Tibial nerve (tissue), 4 donors: Measurements from ENCODE around the gene DOK6. TPM values are rescaled to one million over a fixed set of nuclear protein-coding genes. Genes with fewer than 3 reads are reported as not detected.
A peak's percentile ranks its signal among the peaks of the same experiment; 100 is the strongest.

Experiments used
- DNase-seq, 2 donors: peaks; one replicate each; pipeline ENCODE4 v3.0.0-alpha.2; 2019; ENCODE audit warnings: low spot score in 2 of 2
- H3K27ac ChIP-seq, 4 donors: fragments of 200-600 bp; sonication (generic) in 3 of 4; one replicate each; pipeline ENCODE4 v1.5.1; 2017 to 2019; ENCODE audit warnings: mild to moderate bottlenecking in 1 of 4
- H3K27me3 ChIP-seq, 2 donors: fragments of 200-600 bp; sonication (generic) in 1 of 2; one replicate each; pipeline versions ENCODE4 v1.5.1 to v1.6.0; 2017 to 2019
- H3K36me3 ChIP-seq, 3 donors: fragments of 200-600 bp; sonication (generic); one replicate each; pipeline ENCODE4 v1.5.1; 2018 to 2019
- H3K4me1 ChIP-seq, 4 donors: fragments of 200-600 bp; sonication (generic) in 3 of 4; one replicate each; pipeline ENCODE4 v1.5.1; 2017 to 2019
- H3K4me3 ChIP-seq, 4 donors: fragments of 200-600 bp; sonication (generic) in 3 of 4; one replicate each; pipeline ENCODE4 v1.5.1; 2017 to 2019; ENCODE audit warnings: mild to moderate bottlenecking in 1 of 4, moderate library complexity in 1 of 4
- H3K9me3 ChIP-seq, 4 donors: fragments of 200-600 bp; sonication (generic) in 3 of 4; one replicate each; pipeline ENCODE4 v1.5.1; 2017 to 2019
- EP300 ChIP-seq, 2 donors: sonication (generic); formaldehyde crosslinking; IDR thresholded peaks; one replicate each; pipeline ENCODE4 v1.6.1; 2017; ENCODE audit warnings: antibody characterized with exemption in 2 of 2, mild to moderate bottlenecking in 1 of 2
- POLR2A ChIP-seq, 2 donors: fragments of 450-650 bp; IDR thresholded peaks; one replicate each; pipeline ENCODE4 v1.6.1; 2017; ENCODE audit warnings: antibody characterized with exemption in 2 of 2, mild to moderate bottlenecking in 2 of 2, moderate library complexity in 2 of 2
- WGBS, 2 donors: methylation state at CpG; one replicate each; pipeline ENCODE4 v1.1.5; 2018; 5-methylcytosine and 5-hydroxymethylcytosine counted together
- total RNA-seq, 4 donors: library from RNA; depleted of rRNA; stranded (reverse); fragments of >200 nt; gene quantifications; one replicate each; pipeline ENCODE4 v1.1.0, GENCODE V29; 2016
- TF ChIP-seq, protein P1 (sequence below), 5 experiments: fragments of 200-600 bp in 3 of 5; fragments of 450-650 bp in 2 of 5; sonication (generic) in 3 of 5; IDR thresholded peaks; one replicate each; pipeline ENCODE4 v1.5.1; 2016 to 2019; ENCODE audit warnings: antibody characterized with exemption in 5 of 5, mild to moderate bottlenecking in 3 of 5, moderate library complexity in 2 of 5

Gene DOK6
- total RNA-seq, 4 donors from 2014 or later, result 4.0 to 28.6 (median 6.1) TPM

DNA sequence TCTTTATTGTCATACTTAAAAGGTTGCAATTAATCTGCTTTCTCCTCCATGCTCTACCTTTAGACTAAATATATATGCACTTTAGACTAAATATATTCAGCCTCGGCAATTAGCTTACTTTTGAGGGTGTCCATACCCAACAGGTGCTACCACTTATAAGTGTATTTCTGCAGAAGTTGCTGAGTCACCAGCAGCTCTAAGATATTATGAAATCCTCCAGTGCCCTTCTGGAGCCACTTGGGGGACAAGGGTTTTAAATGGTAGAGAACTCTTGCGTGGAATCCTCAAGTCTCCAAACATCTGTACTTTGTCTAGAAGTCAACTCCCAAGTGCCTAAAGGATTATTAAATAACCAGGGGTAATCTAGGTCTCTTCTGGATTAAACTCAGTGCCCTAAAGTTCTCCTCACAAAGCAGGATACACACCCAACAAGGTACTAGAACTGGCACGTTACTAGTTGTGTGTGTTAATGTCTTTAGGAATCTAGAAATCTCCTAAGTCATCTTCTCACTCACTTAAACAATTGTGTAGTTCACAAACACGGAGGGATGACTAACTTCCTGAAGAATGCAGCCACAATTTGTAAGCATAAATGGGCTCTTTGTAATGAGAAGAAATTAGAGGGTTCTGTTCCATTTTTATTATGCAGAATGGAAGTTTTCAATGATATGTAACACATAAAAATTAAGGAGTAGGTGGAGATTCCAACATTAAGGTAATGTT, 387.3 kb downstream of the DOK6 start:
- Histone ChIP-seq H3K4me1 (peaks cover 0 to 16% (median 3%) of the 10 kb centered on the region in 4 donors), H3K36me3 (no peaks in the 10 kb centered on the region), H3K9me3 (peaks cover 0 to 4% (median 0%) of the 10 kb centered on the region in 4 donors), H3K27me3 (no peaks in the 10 kb centered on the region), H3K4me3 (peak overlapping the region in 3 of 4 donors; percentile 9 to 28 (median 10)), H3K27ac (peak overlapping the region; percentile 9 to 84 (median 53))
- peak in 1 of 2 donors; percentile 41 for TF ChIP-seq EP300 (IDR thresholded peaks at IDR 0.05)
- no peak for TF ChIP-seq POLR2A (IDR thresholded peaks at IDR 0.05)
- DNase-seq, result no peak
- 45 to 51% methylated on average over 4 of the region's 4 CpGs for WGBS, 2 donors

DNA sequence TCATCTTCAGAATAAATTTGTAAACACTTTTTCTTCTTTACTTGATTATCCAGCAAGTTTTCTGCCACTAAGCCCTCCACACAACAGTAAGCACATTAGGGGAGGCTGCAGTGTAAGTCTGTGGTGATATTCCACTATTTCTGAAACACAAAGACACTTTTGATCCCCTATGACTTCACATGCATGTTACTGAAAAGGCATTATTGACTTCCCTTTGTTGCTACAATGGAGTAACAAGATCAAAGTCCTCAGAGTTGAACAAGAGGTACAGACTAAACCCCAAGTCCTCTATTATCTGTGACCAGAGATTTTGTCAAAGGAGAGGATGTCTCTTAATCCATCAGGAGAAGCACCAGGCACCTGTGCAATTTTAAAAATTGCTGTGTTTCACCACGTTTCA, 389.1 kb downstream of the DOK6 start:
- H3K4me3 ChIP-seq, result no peak overlapping the region
- no peak for DNase-seq

DNA sequence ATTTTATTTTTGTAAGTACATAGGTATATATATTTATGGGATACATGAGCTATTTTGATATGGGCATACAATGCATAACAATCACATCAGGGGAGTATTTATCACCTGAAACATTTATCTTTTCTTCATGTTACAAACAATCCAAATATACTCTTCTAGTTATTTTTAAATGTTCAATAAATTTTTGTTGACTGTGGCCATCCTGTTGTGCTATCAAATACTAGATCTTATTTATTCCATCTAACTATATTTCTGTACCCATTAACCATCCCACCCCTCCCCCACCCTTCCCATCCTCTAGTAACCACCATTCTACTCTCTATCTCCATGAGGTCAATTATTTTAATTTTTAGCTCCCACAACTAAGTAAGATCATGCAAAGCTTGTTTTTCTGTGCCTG, 390.0 kb downstream of the DOK6 start:
- Histone ChIP-seq H3K36me3 (no peaks in the 10 kb centered on the region), H3K9me3 (peaks cover 0 to 4% (median 0%) of the 10 kb centered on the region in 4 donors), H3K27ac (peak overlapping the region in 1 of 4 donors; percentile 81), H3K4me3 (no peak overlapping the region), H3K4me1 (peaks cover 0 to 16% (median 6%) of the 10 kb centered on the region in 4 donors), H3K27me3 (no peaks in the 10 kb centered on the region)
- no peak for DNase-seq
- TF ChIP-seq POLR2A (IDR thresholded peaks at IDR 0.05), result no peak
- TF ChIP-seq, protein P1, sequence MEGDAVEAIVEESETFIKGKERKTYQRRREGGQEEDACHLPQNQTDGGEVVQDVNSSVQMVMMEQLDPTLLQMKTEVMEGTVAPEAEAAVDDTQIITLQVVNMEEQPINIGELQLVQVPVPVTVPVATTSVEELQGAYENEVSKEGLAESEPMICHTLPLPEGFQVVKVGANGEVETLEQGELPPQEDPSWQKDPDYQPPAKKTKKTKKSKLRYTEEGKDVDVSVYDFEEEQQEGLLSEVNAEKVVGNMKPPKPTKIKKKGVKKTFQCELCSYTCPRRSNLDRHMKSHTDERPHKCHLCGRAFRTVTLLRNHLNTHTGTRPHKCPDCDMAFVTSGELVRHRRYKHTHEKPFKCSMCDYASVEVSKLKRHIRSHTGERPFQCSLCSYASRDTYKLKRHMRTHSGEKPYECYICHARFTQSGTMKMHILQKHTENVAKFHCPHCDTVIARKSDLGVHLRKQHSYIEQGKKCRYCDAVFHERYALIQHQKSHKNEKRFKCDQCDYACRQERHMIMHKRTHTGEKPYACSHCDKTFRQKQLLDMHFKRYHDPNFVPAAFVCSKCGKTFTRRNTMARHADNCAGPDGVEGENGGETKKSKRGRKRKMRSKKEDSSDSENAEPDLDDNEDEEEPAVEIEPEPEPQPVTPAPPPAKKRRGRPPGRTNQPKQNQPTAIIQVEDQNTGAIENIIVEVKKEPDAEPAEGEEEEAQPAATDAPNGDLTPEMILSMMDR (IDR thresholded peaks at IDR 0.05), result no peak
- TF ChIP-seq EP300 (IDR thresholded peaks at IDR 0.05), result no peak

More for the DNA sequence above, 389.1 kb downstream of the DOK6 start:
- Histone ChIP-seq H3K36me3 (no peaks in the 10 kb centered on the region), H3K27ac (peak overlapping the region in 2 of 4 donors; percentile 81), H3K4me1 (peaks cover 0 to 16% (median 3%) of the 10 kb centered on the region in 4 donors), H3K9me3 (peaks cover 0 to 4% (median 0%) of the 10 kb centered on the region in 4 donors), H3K27me3 (no peaks in the 10 kb centered on the region)
- WGBS, 2 donors, result 59 to 64% methylated on average over 1 of the region's 1 CpG
- TF ChIP-seq, protein P1 (IDR thresholded peaks at IDR 0.05), result no peak

DNA sequence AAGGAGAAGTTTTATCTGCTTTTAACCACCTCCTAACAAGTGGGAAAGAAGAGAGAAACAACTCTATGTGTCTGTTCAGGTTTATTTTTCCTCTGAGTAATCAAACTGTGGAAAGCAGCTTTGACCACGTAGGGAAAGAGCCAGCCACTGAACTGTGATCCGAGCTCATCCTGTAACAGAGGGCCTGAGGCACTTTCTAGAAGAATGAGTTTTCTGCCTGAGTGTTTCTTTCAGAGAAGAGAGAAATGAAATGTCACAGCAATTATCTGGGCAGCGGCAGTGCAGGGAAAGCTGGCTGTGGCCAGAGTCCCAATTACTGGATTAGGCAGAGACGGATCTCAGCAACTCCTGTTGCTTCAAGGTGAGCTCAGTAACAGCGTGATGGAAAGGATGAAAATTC, 395.1 kb downstream of the DOK6 start:
- H3K9me3 ChIP-seq, result peaks cover 0 to 4% (median 0%) of the 10 kb centered on the region in 4 donors
- H3K4me1 ChIP-seq, result peaks cover 0 to 12% (median 0%) of the 10 kb centered on the region in 4 donors
- DNase-seq, result no peak
- TF ChIP-seq, protein P1 (IDR thresholded peaks at IDR 0.05), result no peak
- TF ChIP-seq EP300 (IDR thresholded peaks at IDR 0.05), result no peak
- no peak for TF ChIP-seq POLR2A (IDR thresholded peaks at IDR 0.05)
- no peaks in the 10 kb centered on the region for H3K27me3 ChIP-seq
- H3K36me3 ChIP-seq, result no peaks in the 10 kb centered on the region
- no peak overlapping the region for H3K4me3 ChIP-seq
- peak overlapping the region in 2 of 4 donors; percentile 11 to 52 for H3K27ac ChIP-seq
- WGBS, 2 donors, result 37 to 41% methylated on average over 5 of the region's 5 CpGs

DNA sequence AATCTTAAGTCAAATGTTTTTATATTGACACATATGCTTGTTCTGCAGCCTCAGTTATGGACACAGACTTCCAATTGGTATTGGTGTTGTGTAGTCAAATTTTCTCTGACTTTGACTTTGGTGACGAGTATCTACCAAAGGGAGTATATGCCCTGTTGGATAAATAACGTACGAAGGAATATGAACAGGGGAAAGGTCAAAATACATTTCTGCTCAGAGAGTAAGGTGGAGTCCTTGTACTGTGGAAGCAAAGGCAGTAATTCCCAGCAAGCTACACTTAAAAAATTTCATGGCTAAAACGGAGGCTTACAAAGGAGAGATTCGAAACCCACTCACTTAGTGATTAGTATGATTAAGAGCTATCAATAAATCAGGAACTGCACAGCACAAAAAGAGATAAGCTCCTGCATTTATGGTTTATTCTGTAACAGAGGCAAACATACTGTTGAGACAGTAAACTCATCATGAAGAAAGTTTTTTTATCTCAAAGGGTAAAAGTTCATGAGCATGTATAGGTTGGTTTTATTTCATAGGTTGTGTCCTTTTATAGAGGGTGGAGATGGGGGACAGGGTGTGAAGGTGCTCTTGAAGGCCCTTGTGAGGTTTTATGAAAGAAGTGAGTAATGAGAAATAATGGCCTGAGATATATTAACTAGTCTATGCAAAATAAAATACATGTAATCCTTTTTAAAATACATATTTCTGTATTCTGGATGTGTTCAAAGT, 404.3 kb downstream of the DOK6 start:
- Histone ChIP-seq H3K9me3 (peaks cover 0 to 3% (median 0%) of the 10 kb centered on the region in 4 donors), H3K4me3 (no peak overlapping the region), H3K27ac (no peak overlapping the region), H3K27me3 (no peaks in the 10 kb centered on the region), H3K4me1 (no peaks in the 10 kb centered on the region), H3K36me3 (no peaks in the 10 kb centered on the region)
- no peak for TF ChIP-seq POLR2A (IDR thresholded peaks at IDR 0.05)
- TF ChIP-seq, protein P1 (IDR thresholded peaks at IDR 0.05), result no peak
- TF ChIP-seq EP300 (IDR thresholded peaks at IDR 0.05), result no peak
- WGBS, 2 donors, result 89 to 94% methylated on average over 5 of the region's 5 CpGs
- DNase-seq, result no peak
